Measurements from ENCODE around the gene MEF2D.

- TF ChIP-seq CTCF (conservative IDR thresholded peaks at IDR 0.05; ENCODE audit: low read depth, low read length): no peak
- TF ChIP-seq EZH2 (IDR thresholded peaks at IDR 0.05; ENCODE audit: borderline replicate concordance, low read depth, low read length, poor library complexity, severe bottlenecking): no peak
These were observed 68.6 kb downstream of the MEF2D start for GRCh38 chr1:156431769-156432668.

All from A673 (cell line).